ENCODE data around the gene GCKR. TPM values are rescaled to one million over a fixed set of nuclear protein-coding genes. Genes with fewer than 3 reads are reported as not detected.
"Not testable (repeated sequence)": the region's sequence is repeated elsewhere in the genome, so short reads cannot be mapped to it uniquely, and the experiment has no call there.

The GCKR gene
- total RNA-seq, 4 donors from 2014 or later: not detected

- no peak overlapping the region for H3K4me3 ChIP-seq
- no peaks in the 10 kb centered on the region for H3K4me1 ChIP-seq
- no peak overlapping the region for H3K27ac ChIP-seq
- H3K9me3 ChIP-seq: no peaks in the 10 kb centered on the region
- no peak for DNase-seq
- TF ChIP-seq POLR2A (IDR thresholded peaks at IDR 0.05): no peak
- TF ChIP-seq EP300 (IDR thresholded peaks at IDR 0.05; ENCODE audit: low read depth): no peak
- TF ChIP-seq CTCF (IDR thresholded peaks at IDR 0.05): no peak
- TF ChIP-seq POLR2AphosphoS5 (IDR thresholded peaks at IDR 0.05): no peak
- H3K36me3 ChIP-seq: no peaks in the 10 kb centered on the region
- WGBS, 2 donors (ENCODE audit: low coverage in 1 of 2): 79% methylated on average over 2 of the region's 2 CpGs; no CpG with 5 or more reads in 1 of the 2 donors
- intact Hi-C loops (cut with DNase I; ENCODE audit: low total_unique reads) (no loop called here), in situ Hi-C loops (cut with MboI; ENCODE audit: low pct_ligation_motif_present in 1 of 4, low pct_unique_long_range_greater_than_20kb in 1 of 4, low sequenced_read_pairs in 3 of 4) (no loop called here)
- peaks cover 3% of the 10 kb centered on the region for H3K27me3 ChIP-seq
These were observed 56.3 kb downstream of the GCKR start for GRCh38 chr2:27552941-27553340.

- H3K4me3 ChIP-seq; DNase-seq; H3K4me1 ChIP-seq; H3K27ac ChIP-seq; intact Hi-C loops (cut with DNase I; ENCODE audit: low total_unique reads); H3K36me3 ChIP-seq; H3K27me3 ChIP-seq; in situ Hi-C loops (cut with MboI; ENCODE audit: low pct_ligation_motif_present in 1 of 4, low pct_unique_long_range_greater_than_20kb in 1 of 4, low sequenced_read_pairs in 3 of 4); H3K9me3 ChIP-seq: not testable (repeated sequence)
- 73 to 100% methylated on average over 1 to 3 of the region's 3 CpGs for WGBS, 2 donors (ENCODE audit: low coverage in 1 of 2)
These were observed 57.8 kb downstream of the GCKR start for GRCh38 chr2:27554451-27554850.

- DNase-seq: no peak
- intact Hi-C loops (cut with DNase I; ENCODE audit: low total_unique reads) (no loop called here), in situ Hi-C loops (cut with MboI; ENCODE audit: low pct_ligation_motif_present in 1 of 4, low pct_unique_long_range_greater_than_20kb in 1 of 4, low sequenced_read_pairs in 3 of 4) (no loop called here)
- Histone ChIP-seq H3K4me3 (no peak overlapping the region), H3K27ac (no peak overlapping the region), H3K9me3 (no peaks in the 10 kb centered on the region), H3K27me3 (peaks cover 18% of the 10 kb centered on the region), H3K4me1 (no peaks in the 10 kb centered on the region), H3K36me3 (no peaks in the 10 kb centered on the region)
- TF ChIP-seq CTCF (IDR thresholded peaks at IDR 0.05) (no peak), EP300 (IDR thresholded peaks at IDR 0.05; ENCODE audit: low read depth) (no peak), POLR2A (IDR thresholded peaks at IDR 0.05) (no peak), POLR2AphosphoS5 (IDR thresholded peaks at IDR 0.05) (no peak)
- WGBS, 2 donors (ENCODE audit: low coverage in 1 of 2): 80 to 88% methylated on average over 2 of the region's 2 CpGs
These were observed 62.6 kb downstream of the GCKR start for GRCh38 chr2:27559228-27559627.

- no peak for DNase-seq
- no peak overlapping the region for H3K27ac ChIP-seq
- in situ Hi-C loops (cut with MboI; ENCODE audit: low pct_ligation_motif_present in 1 of 4, low pct_unique_long_range_greater_than_20kb in 1 of 4, low sequenced_read_pairs in 3 of 4) (no loop called here), intact Hi-C loops (cut with DNase I; ENCODE audit: low total_unique reads) (no loop called here)
- H3K9me3 ChIP-seq: no peaks in the 10 kb centered on the region
- H3K4me3 ChIP-seq: no peak overlapping the region
- TF ChIP-seq POLR2AphosphoS5 (IDR thresholded peaks at IDR 0.05): no peak
- TF ChIP-seq CTCF (IDR thresholded peaks at IDR 0.05): no peak
- TF ChIP-seq POLR2A (IDR thresholded peaks at IDR 0.05): no peak
- no peak for TF ChIP-seq EP300 (IDR thresholded peaks at IDR 0.05; ENCODE audit: low read depth)
- no peaks in the 10 kb centered on the region for H3K4me1 ChIP-seq
- 50 to 100% methylated on average over 1 to 2 of the region's 2 CpGs for WGBS, 2 donors (ENCODE audit: low coverage in 1 of 2)
- H3K36me3 ChIP-seq: no peaks in the 10 kb centered on the region
- peaks cover 27% of the 10 kb centered on the region for H3K27me3 ChIP-seq
These were observed 64.4 kb downstream of the GCKR start for GRCh38 chr2:27561060-27561459.

- Histone ChIP-seq H3K36me3 (no peaks in the 10 kb centered on the region), H3K27me3 (peaks cover 52% of the 10 kb centered on the region), H3K27ac (no peak overlapping the region), H3K4me3 (no peak overlapping the region), H3K9me3 (no peaks in the 10 kb centered on the region), H3K4me1 (no peaks in the 10 kb centered on the region)
- intact Hi-C loops (cut with DNase I; ENCODE audit: low total_unique reads) (no loop called here), in situ Hi-C loops (cut with MboI; ENCODE audit: low pct_ligation_motif_present in 1 of 4, low pct_unique_long_range_greater_than_20kb in 1 of 4, low sequenced_read_pairs in 3 of 4) (no loop called here)
- DNase-seq: no peak
- 37 to 59% methylated on average over 2 of the region's 2 CpGs for WGBS, 2 donors (ENCODE audit: low coverage in 1 of 2)
- TF ChIP-seq EP300 (IDR thresholded peaks at IDR 0.05; ENCODE audit: low read depth) (no peak), CTCF (IDR thresholded peaks at IDR 0.05) (no peak), POLR2AphosphoS5 (IDR thresholded peaks at IDR 0.05) (no peak), POLR2A (IDR thresholded peaks at IDR 0.05) (no peak)
These were observed 70.0 kb downstream of the GCKR start for GRCh38 chr2:27566628-27567027.
